Amniotic epithelial cell (primary cell): ENCODE results near the gene NYNRIN.

Experiments
- DNase-seq: peaks from one replicate; pipeline ENCODE4 v3.0.0-alpha.2; 2010; ENCODE audit warnings: low read depth

The NYNRIN gene

GRCh38 chr14:24415421-24416253 is 16.8 kb downstream of the NYNRIN start:
- DNase-seq = no peak

- DNase-seq = no peak
Observed at GRCh38 chr14:24416254-24416931, 17.6 kb downstream of the NYNRIN start.

- no peak for DNase-seq
Observed at GRCh38 chr14:24416932-24417619, 18.3 kb downstream of the NYNRIN start.

- no peak for DNase-seq
Observed at GRCh38 chr14:24417832-24418491, 19.2 kb downstream of the NYNRIN start.

- DNase-seq = no peak
Observed at GRCh38 chr14:24418492-24418873, 19.7 kb downstream of the NYNRIN start.

GRCh38 chr14:24422261-24422660 is 23.5 kb downstream of the NYNRIN start:
- no peak for DNase-seq

GRCh38 chr14:24422694-24423601 is 24.1 kb downstream of the NYNRIN start:
- no peak for DNase-seq

- peak; percentile 94 for DNase-seq
Observed at GRCh38 chr14:24425704-24426103, 26.9 kb downstream of the NYNRIN start.

GRCh38 chr14:24426150-24426911 is 27.5 kb downstream of the NYNRIN start:
- no peak for DNase-seq

- DNase-seq = no peak
Observed at GRCh38 chr14:24426912-24427536, 28.2 kb downstream of the NYNRIN start.

- no peak for DNase-seq
Observed at GRCh38 chr14:24427537-24428508, 29.0 kb downstream of the NYNRIN start.

- no peak for DNase-seq
Observed at GRCh38 chr14:24428628-24429394, 30.0 kb downstream of the NYNRIN start.

- DNase-seq = peak; percentile 89
Observed at GRCh38 chr14:24429395-24430142, 30.8 kb downstream of the NYNRIN start, which contains the start of the genes CBLN3 and KHNYN. Gene CBLN3, minus strand, starts transcription at chr14:24429668. Its CDS starts 614 bp downstream, at chr14:24429054. Gene KHNYN, plus strand, starts transcription at chr14:24429954. Its CDS starts 777 bp downstream, at chr14:24430731.

- peak; percentile 70 for DNase-seq
Observed at GRCh38 chr14:24430143-24430681, 31.4 kb downstream of the NYNRIN start.

- peak; percentile 59 for DNase-seq
Observed at GRCh38 chr14:24430682-24431568, 32.1 kb downstream of the NYNRIN start.
